ENCODE results near the gene CDRT15L2. TPM values are rescaled to one million over a fixed set of nuclear protein-coding genes. Genes with fewer than 3 reads are reported as not detected.
"Not testable (repeated sequence)": the region's sequence is repeated elsewhere in the genome, so short reads cannot be mapped to it uniquely, and the experiment has no call there.

The CDRT15L2 gene
- total RNA-seq, 1 experiment from 2014 or later: not detected

- Histone ChIP-seq H2AFZ (no peak overlapping the region), H3K4me2 (no peak overlapping the region), H4K20me1 (ENCODE audit: insufficient read depth) (no peaks in the 10 kb centered on the region), H3K4me1 (replicated peaks; ENCODE audit: insufficient read depth) (peaks cover 3% of the 10 kb centered on the region; the same call in 1 of the 2 replicates), H3K4me3 (no peak overlapping the region), H3K36me3 (ENCODE audit: low read depth) (no peaks in the 10 kb centered on the region), H3F3A (ENCODE audit: insufficient read depth, low read depth) (no peaks in the 10 kb centered on the region), H3K9me3 (ENCODE audit: insufficient read depth, low read depth) (no peaks in the 10 kb centered on the region), H3K27me3 (ENCODE audit: insufficient read depth, low read depth) (no peaks in the 10 kb centered on the region), H3K79me2 (ENCODE audit: low read depth) (no peaks in the 10 kb centered on the region), H3K27ac (no peak overlapping the region), H3K9me2 (ENCODE audit: insufficient read depth) (no peaks in the 10 kb centered on the region)
- DNase-seq: no peak
- TF ChIP-seq EZH2 (IDR thresholded peaks at IDR 0.05; ENCODE audit: low read depth): no peak
- TF ChIP-seq CTCF (conservative IDR thresholded peaks at IDR 0.05): no peak
- BruUV-seq (replicated peaks): no TSS peak
- POLR2A ChIA-PET (ENCODE audit: unreplicated experiment): no interaction called here
- intact Hi-C loops (cut with micrococcal nuclease; ENCODE audit: unreplicated experiment): no loop called here
- CTCF ChIA-PET: no interaction called here
These were observed 33.7 kb downstream of the CDRT15L2 start for GRCh38 chr17:20613248-20613647.

GRCh38 chr17:20613905-20614304 is 34.4 kb downstream of the CDRT15L2 start:
- CTCF ChIA-PET: no interaction called here

GRCh38 chr17:20615461-20615860 is 35.9 kb downstream of the CDRT15L2 start:
- CTCF ChIA-PET; H3K27me3 ChIP-seq (ENCODE audit: insufficient read depth, low read depth); H3K9me2 ChIP-seq (ENCODE audit: insufficient read depth); H3K27ac ChIP-seq; H3K9me3 ChIP-seq (ENCODE audit: insufficient read depth, low read depth); H3K4me2 ChIP-seq; H2AFZ ChIP-seq; BruUV-seq (replicated peaks); H3K36me3 ChIP-seq (ENCODE audit: low read depth); intact Hi-C loops (cut with micrococcal nuclease; ENCODE audit: unreplicated experiment); DNase-seq; H3K4me1 ChIP-seq (replicated peaks; ENCODE audit: insufficient read depth); POLR2A ChIA-PET (ENCODE audit: unreplicated experiment); H3K4me3 ChIP-seq; H3F3A ChIP-seq (ENCODE audit: insufficient read depth, low read depth); H4K20me1 ChIP-seq (ENCODE audit: insufficient read depth); H3K79me2 ChIP-seq (ENCODE audit: low read depth): not testable (repeated sequence)

More at GRCh38 chr17:20613905-20614304, 34.4 kb downstream of the CDRT15L2 start:
- H3F3A ChIP-seq (ENCODE audit: insufficient read depth, low read depth): no peaks in the 10 kb centered on the region
- no TSS peak for BruUV-seq (replicated peaks)
- no peaks in the 10 kb centered on the region for H3K27me3 ChIP-seq (ENCODE audit: insufficient read depth, low read depth)
- no peaks in the 10 kb centered on the region for H3K9me2 ChIP-seq (ENCODE audit: insufficient read depth)
- H3K79me2 ChIP-seq (ENCODE audit: low read depth): no peaks in the 10 kb centered on the region
- H3K27ac ChIP-seq: no peak overlapping the region
- no peak overlapping the region for H3K4me2 ChIP-seq
- no peak for TF ChIP-seq CTCF (conservative IDR thresholded peaks at IDR 0.05)
- no peak for TF ChIP-seq EZH2 (IDR thresholded peaks at IDR 0.05; ENCODE audit: low read depth)
- no peak overlapping the region for H3K4me3 ChIP-seq
- no peaks in the 10 kb centered on the region for H3K9me3 ChIP-seq (ENCODE audit: insufficient read depth, low read depth)
- POLR2A ChIA-PET (ENCODE audit: unreplicated experiment): no interaction called here
- no peak overlapping the region for H2AFZ ChIP-seq
- no peak for DNase-seq
- H3K4me1 ChIP-seq (replicated peaks; ENCODE audit: insufficient read depth): peaks cover 3% of the 10 kb centered on the region; the same call in 1 of the 2 replicates
- no peaks in the 10 kb centered on the region for H4K20me1 ChIP-seq (ENCODE audit: insufficient read depth)
- intact Hi-C loops (cut with micrococcal nuclease; ENCODE audit: unreplicated experiment): no loop called here
- H3K36me3 ChIP-seq (ENCODE audit: low read depth): no peaks in the 10 kb centered on the region

Other genes starting within 250 kb of the CDRT15L2 start
- gene LGALS9B, start 112.2 kb upstream of the CDRT15L2 start, total RNA-seq (2021): 6.5 and 9.8 TPM in 2 replicates

All from PC-9 (cell line).